Stimulated activated memory B cell treated with anti-CD40 and anti-IgM and Interleukin-4, amounts not matched to agents 10 μg/mL and 1 μg/mL and 100 μg/mL, for 72 hours (primary cell): ENCODE results near the gene TAS2R41.
"Not testable (repeated sequence)": the region's sequence is repeated elsewhere in the genome, so short reads cannot be mapped to it uniquely, and the experiment has no call there.

Experiments used
- ATAC-seq: fragments of 150-1000 bp; cut with Tn5 transposase; 2 replicates; pipeline ENCODE4 v1.10.0; 2021
- H3K27ac Mint-ChIP-seq: one replicate; pipeline ENCODE4 v1.8.0; 2022; ENCODE audit warnings: mild to moderate bottlenecking, mixed read lengths
- H3K27me3 Mint-ChIP-seq: one replicate; pipeline ENCODE4 v1.8.0; 2022; ENCODE audit warnings: mixed read lengths
- H3K36me3 Mint-ChIP-seq: one replicate; pipeline ENCODE4 v1.8.0; 2022; ENCODE audit warnings: mixed read lengths
- H3K4me1 Mint-ChIP-seq: one replicate; pipeline ENCODE4 v1.8.0; 2022; ENCODE audit warnings: mixed read lengths
- H3K4me3 Mint-ChIP-seq: one replicate; pipeline ENCODE4 v1.8.0; 2022; ENCODE audit warnings: mild to moderate bottlenecking, moderate library complexity, mixed read lengths
- H3K9me3 Mint-ChIP-seq: one replicate; pipeline ENCODE4 v1.8.0; 2022; ENCODE audit warnings: mixed read lengths

Gene TAS2R41

DNA sequence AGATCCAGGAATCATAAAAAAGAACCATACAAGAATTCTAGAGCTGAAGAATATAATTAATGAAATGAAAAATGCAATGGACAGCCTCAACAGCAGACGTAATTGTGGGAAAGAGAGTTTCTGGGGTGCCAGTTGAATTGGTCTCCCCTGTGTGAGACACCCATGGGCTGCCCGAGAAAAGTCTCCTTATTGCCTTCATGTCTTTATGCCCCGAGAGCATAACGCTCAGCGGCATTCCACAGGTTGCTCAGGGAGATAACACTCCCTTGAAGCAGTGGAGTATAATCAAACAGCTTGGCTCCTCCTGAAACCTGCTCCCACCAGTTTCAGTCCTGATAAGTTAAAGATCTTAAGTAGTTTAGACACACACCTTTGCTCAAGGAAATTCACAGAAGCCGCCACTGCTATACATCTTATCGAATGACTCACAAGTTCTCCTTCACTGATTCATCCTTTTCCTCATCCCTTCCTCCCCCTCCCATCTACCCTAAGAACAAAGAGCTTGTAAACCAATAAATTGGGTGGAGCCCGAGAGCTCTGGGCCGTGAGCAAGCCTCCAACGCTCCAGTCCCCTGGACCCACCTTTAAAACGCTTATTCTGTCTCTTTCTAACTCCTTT, 5.5 kb upstream of the TAS2R41 start:
- H3K4me3 Mint-ChIP-seq, H3K4me1 Mint-ChIP-seq, ATAC-seq, H3K36me3 Mint-ChIP-seq, H3K27ac Mint-ChIP-seq: not testable (repeated sequence)
- peaks cover 23% of the 10 kb centered on the region for H3K9me3 Mint-ChIP-seq
- H3K27me3 Mint-ChIP-seq, result peaks cover 49% of the 10 kb centered on the region

DNA sequence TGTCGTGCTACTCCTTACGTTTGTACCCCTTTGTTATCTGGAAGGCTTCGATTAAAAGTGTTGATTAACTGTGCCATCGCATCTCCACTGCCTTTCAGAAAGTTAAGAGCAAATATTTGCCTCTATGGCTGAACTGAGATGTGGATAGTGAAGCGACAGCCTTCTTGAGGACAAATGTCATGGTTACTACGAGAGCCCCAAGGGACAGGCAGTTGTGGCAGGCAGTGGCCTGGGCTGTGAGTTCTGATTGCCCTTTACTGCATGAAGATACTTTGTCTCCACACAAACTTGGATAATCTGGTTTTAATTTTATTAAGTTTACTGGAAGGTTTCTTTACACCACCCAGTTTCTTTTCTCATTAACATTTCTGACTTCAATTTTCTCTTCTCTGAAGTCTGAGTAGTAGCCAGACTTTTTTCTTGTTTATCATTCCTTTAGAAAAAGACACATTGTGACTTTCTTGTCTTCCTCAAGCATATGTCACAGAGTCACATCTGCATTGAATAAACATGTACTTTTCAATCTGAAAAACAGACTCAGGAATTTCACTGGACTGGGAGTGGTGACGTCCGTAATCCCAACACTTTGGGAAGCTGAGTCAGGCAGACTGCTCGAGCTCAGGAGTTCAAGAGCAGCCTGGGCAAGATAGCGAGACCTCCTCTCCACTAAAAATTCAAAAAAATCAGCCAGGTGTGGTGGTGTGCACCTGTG, 1.5 kb downstream of the TAS2R41 start:
- peaks cover 5% of the 10 kb centered on the region for H3K9me3 Mint-ChIP-seq
- no peak for ATAC-seq
- H3K36me3 Mint-ChIP-seq, result no peaks in the 10 kb centered on the region
- no peak overlapping the region for H3K4me3 Mint-ChIP-seq
- peaks cover 4% of the 10 kb centered on the region for H3K4me1 Mint-ChIP-seq
- H3K27ac Mint-ChIP-seq, result no peak overlapping the region
- peaks cover 7% of the 10 kb centered on the region for H3K27me3 Mint-ChIP-seq

DNA sequence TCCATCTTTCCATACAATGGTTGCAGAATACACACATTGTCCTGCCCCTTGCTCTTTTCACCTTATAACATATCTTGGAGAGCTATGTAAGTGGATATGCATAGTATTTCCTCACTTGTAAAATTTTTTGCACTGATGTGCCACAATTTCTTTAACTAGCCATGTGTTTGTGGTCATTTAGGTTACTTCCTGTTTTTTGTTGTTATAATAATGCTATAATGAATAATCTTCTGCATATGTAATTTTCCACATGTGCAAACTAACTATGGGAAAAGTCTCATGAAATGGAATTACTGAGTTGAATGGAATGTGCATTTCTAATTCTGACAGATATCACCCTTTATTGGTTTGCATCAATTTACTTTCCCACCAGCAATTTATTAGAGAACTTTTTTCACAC, 2.8 kb downstream of the TAS2R41 start:
- no peaks in the 10 kb centered on the region for H3K36me3 Mint-ChIP-seq
- H3K27me3 Mint-ChIP-seq, result peaks cover 5% of the 10 kb centered on the region
- no peak overlapping the region for H3K4me3 Mint-ChIP-seq
- no peak for ATAC-seq
- peaks cover 4% of the 10 kb centered on the region for H3K4me1 Mint-ChIP-seq
- no peaks in the 10 kb centered on the region for H3K9me3 Mint-ChIP-seq
- H3K27ac Mint-ChIP-seq, result no peak overlapping the region

DNA sequence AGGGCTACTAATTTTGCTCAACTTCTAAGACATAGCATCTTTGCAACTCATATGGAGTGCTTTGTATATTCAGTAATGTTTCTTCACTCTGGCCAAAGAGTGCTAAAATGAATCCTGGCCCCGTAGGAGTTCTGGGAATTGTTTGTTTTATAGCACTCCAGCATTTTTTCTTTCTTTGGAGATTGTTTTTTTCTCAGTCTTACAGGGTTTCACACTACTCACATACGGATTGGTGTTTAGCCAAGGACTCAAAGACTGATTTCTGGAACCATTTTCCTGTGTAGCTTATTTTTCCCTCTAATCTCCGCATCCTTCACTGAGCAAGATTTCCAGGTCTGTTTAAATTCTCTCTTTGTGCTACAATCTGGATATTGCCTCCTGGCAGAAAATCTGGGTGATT, 6.4 kb downstream of the TAS2R41 start:
- ATAC-seq, result no peak
- Mint-ChIP-seq H3K36me3 (no peaks in the 10 kb centered on the region), H3K27me3 (peaks cover 29% of the 10 kb centered on the region), H3K27ac (no peak overlapping the region), H3K4me3 (no peak overlapping the region), H3K9me3 (no peaks in the 10 kb centered on the region), H3K4me1 (peaks cover 4% of the 10 kb centered on the region)

DNA sequence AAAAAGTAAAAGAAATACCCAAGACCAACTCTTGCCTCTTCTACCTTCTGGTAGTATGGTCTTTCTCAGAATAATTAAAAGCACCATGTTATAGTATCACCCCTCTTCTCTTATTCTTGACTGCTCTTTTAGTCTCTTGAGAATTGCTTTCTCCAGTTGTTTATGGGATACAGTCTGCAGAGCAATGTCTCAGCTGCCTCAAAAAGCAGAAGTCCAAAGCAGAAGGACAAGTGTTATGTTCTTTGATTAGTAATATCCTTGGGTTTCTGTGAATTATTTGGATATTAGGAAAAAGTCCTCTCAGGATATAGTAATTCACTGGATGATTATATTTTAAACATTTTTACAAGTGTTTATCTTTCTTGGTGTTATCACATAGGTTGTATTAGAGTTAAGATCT, 7.4 kb downstream of the TAS2R41 start:
- no peak for ATAC-seq
- Mint-ChIP-seq H3K27ac (no peak overlapping the region), H3K4me3 (no peak overlapping the region), H3K4me1 (peaks cover 4% of the 10 kb centered on the region), H3K27me3 (peaks cover 33% of the 10 kb centered on the region), H3K9me3 (no peaks in the 10 kb centered on the region), H3K36me3 (no peaks in the 10 kb centered on the region)

DNA sequence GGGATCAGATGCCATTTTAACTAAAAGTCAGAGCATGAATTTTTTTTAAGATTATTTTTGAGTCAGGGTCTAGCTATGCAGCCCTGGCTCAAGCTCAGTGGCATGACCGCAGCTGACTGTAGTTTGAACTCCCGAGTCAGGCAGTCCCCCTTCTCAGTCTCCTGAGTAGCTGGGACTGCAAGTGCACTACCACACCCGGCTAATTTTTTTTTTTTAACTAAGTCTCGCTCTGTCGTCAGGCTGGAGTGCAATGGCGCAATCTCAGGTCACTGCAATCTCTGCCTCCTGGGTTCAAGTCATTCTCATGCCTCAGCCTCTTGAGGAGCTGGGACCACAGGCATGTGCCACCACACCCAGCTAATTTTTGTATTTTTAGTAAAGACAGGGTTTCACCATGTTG, 7.8 kb downstream of the TAS2R41 start:
- no peak overlapping the region for H3K4me3 Mint-ChIP-seq
- H3K27ac Mint-ChIP-seq, result no peak overlapping the region
- ATAC-seq, result no peak
- H3K27me3 Mint-ChIP-seq, result peaks cover 33% of the 10 kb centered on the region
- peaks cover 2% of the 10 kb centered on the region for H3K4me1 Mint-ChIP-seq
- no peaks in the 10 kb centered on the region for H3K36me3 Mint-ChIP-seq
- H3K9me3 Mint-ChIP-seq, result no peaks in the 10 kb centered on the region

DNA sequence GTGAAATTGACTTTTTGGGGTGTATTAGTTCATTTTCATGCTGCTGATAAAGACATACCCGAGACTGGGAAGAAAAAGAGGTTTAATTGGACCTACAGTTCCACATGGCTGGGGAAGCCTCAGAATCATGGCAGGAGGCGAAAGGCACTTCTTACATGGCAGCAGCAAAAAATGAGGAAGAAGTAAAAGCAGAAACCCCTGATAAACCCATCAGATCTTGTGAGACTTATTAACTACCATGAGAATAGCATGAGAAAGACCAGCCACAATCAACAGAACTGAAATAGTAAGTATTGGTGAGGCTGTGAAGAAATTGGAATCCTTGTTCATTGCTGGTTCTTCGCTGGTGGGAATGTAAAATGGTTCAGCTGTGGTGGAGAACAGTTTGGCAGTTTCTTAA, 8.6 kb downstream of the TAS2R41 start:
- H3K27ac Mint-ChIP-seq, H3K36me3 Mint-ChIP-seq, H3K4me3 Mint-ChIP-seq, H3K4me1 Mint-ChIP-seq, ATAC-seq, H3K9me3 Mint-ChIP-seq: not testable (repeated sequence)
- peaks cover 33% of the 10 kb centered on the region for H3K27me3 Mint-ChIP-seq

DNA sequence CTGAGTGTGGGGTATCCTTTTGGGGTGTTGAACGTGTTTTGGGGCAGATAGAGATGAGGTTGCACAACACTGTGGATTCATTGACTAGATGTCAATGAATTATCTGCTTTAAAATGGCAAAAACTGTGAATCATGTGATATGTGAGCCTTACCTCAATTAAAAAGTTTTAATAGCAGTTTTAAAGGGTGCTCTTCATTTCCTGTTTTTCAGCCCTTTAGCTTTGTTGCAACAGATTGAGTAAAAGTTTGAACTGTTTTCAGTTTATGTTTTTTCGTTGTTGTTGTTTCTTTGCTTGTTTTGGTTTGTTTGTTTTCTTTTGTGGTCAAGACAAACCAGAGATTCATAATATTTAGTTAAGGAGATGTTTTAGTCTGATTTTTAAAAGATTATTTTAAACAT, 9.4 kb downstream of the TAS2R41 start:
- peaks cover 33% of the 10 kb centered on the region for H3K27me3 Mint-ChIP-seq
- no peak overlapping the region for H3K4me3 Mint-ChIP-seq
- no peak for ATAC-seq
- H3K9me3 Mint-ChIP-seq, result no peaks in the 10 kb centered on the region
- no peak overlapping the region for H3K27ac Mint-ChIP-seq
- peaks cover 3% of the 10 kb centered on the region for H3K4me1 Mint-ChIP-seq
- no peaks in the 10 kb centered on the region for H3K36me3 Mint-ChIP-seq

DNA sequence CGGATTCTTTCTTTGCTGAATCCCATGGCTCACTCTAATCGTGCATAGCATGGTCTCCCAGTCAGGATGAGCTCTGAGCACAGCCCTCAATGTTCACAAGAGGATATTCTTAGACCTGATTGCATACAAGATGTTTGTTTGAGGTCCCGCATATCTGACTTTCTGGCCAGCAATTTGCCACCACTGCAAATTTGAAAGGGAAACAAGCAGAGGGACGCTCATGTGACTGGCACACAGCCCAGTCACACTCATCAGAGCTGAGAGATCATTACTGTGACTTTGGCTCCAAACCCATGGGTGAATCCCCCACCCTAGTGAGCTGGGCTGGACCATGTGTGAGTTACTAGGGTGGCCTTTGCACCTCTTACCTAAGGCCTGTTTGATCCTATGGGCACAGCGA, 9.9 kb downstream of the TAS2R41 start:
- H3K27me3 Mint-ChIP-seq, result peaks cover 33% of the 10 kb centered on the region
- no peak overlapping the region for H3K4me3 Mint-ChIP-seq
- no peak for ATAC-seq
- H3K9me3 Mint-ChIP-seq, result no peaks in the 10 kb centered on the region
- no peak overlapping the region for H3K27ac Mint-ChIP-seq
- peaks cover 7% of the 10 kb centered on the region for H3K4me1 Mint-ChIP-seq
- H3K36me3 Mint-ChIP-seq, result no peaks in the 10 kb centered on the region

DNA sequence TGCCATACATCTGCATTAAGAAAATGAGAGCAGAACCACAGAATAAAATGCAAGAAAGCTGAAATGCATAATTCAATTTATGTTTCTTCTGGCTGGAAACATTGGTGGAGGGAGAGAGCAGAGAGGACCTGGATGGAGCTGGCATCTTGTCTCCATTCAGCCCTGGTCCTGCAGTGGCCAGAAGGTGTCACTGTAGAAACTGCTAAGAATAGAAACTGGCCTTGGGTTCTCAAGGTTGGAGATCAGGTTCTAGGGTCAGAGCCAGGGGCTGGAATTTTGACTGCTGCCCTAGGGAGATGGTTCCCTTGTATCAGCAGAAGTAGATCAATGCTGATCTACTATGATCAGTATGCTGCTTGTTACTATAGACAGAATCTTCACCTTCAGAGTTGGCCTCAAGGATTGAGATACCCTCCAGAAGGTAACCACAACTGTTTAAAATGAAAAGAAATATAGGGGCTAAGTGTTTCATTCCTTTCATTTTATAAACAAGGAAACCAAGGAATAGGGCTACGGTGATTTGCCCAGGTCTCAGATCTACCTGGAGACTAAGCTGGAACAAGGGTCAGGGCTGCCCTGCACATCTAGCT, 13.1 kb downstream of the TAS2R41 start:
- no peaks in the 10 kb centered on the region for H3K9me3 Mint-ChIP-seq
- no peaks in the 10 kb centered on the region for H3K36me3 Mint-ChIP-seq
- no peak for ATAC-seq
- H3K27me3 Mint-ChIP-seq, result peaks cover 25% of the 10 kb centered on the region
- no peak overlapping the region for H3K27ac Mint-ChIP-seq
- H3K4me1 Mint-ChIP-seq, result peaks cover 7% of the 10 kb centered on the region
- no peak overlapping the region for H3K4me3 Mint-ChIP-seq

DNA sequence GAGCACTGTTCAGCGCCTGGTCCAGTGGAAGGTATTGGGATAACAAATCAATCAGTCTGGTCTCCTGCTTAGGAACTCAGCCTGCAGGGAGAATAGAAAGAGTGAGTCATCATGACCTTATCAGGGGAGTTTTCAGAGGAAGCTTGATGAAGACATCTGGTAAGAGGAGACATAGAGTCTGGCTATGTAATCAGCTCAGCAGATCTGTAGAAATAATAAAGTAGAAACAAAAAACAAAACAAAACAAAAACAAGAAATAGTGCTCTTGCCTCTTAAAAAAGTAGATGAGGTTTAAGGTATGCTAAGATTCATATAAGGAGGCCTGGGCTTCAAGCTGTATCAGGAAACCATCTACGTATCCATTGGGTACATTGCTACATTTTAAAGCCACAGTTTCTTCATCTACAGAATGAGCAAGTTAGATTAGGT, 14.4 kb downstream of the TAS2R41 start:
- no peaks in the 10 kb centered on the region for H3K9me3 Mint-ChIP-seq
- H3K27me3 Mint-ChIP-seq, result peaks cover 18% of the 10 kb centered on the region
- no peak overlapping the region for H3K27ac Mint-ChIP-seq
- H3K36me3 Mint-ChIP-seq, result no peaks in the 10 kb centered on the region
- peaks cover 7% of the 10 kb centered on the region for H3K4me1 Mint-ChIP-seq
- ATAC-seq, result no peak
- H3K4me3 Mint-ChIP-seq, result no peak overlapping the region

DNA sequence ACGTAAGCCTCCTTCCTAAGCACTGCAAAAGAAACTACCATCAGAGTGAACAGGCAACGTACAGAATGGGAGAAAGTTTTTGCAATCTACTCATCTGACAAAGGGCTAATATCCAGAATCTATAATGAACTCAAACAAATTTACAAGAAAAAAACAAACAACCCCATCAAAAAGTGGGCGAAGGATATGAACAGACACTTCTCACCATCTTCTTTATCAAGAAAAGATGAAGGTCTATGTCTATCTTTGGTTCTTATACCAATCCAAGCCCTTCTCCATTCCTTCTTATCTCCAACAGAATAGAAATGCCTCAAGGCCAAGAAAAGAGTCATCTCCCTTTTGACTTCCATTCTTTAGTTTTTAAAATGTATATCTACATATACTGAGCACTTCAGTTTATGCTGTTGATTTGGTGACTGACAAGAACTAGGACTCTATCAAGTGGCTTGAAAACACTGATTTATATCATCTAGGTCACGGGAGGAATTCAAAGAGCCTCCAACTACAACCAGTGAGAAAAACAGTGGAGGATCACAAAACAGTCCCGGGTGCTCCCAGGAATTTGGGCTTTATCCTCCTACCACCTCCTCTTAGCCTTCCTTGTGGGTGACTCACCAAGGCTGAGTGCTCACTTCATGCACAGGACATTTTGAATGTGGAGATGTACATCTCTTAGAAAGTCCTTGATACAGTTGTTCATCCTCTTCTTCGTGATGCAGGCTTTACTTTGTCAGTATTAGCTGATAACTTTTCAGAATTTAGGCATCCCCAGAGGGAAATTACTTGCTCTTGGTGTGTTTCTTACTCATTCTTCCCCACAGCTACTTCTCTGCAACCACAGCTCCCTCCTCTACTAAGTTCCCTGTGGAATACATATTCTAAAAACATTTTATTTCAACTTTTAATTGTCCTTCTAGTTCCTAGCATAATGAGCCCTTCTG, 15.4 kb downstream of the TAS2R41 start:
- no peak overlapping the region for H3K27ac Mint-ChIP-seq
- H3K4me3 Mint-ChIP-seq, result no peak overlapping the region
- H3K4me1 Mint-ChIP-seq, result peaks cover 7% of the 10 kb centered on the region
- H3K27me3 Mint-ChIP-seq, result peaks cover 23% of the 10 kb centered on the region
- H3K36me3 Mint-ChIP-seq, result no peaks in the 10 kb centered on the region
- no peak for ATAC-seq
- H3K9me3 Mint-ChIP-seq, result no peaks in the 10 kb centered on the region

DNA sequence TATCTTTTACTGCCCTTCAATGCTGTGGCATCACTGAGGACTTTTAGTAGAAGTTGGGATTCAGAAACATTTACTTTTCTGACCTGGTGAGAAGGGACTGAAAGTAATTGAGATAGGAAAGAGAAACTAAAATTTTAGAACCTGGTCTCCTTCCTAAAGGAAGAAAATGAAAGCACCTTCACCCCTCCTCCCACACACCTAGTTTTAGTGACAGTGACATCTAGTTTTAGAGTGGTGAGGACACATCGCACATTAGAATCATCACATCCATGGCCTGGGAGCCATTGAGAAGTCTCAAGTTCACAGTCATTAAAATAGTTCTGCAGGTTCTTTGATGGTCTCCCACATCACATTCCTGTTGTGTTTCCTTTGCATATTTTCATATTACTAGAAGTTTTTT, 16.1 kb downstream of the TAS2R41 start:
- H3K4me3 Mint-ChIP-seq, result no peak overlapping the region
- no peak for ATAC-seq
- peaks cover 7% of the 10 kb centered on the region for H3K4me1 Mint-ChIP-seq
- H3K27me3 Mint-ChIP-seq, result peaks cover 16% of the 10 kb centered on the region
- no peak overlapping the region for H3K27ac Mint-ChIP-seq
- H3K9me3 Mint-ChIP-seq, result no peaks in the 10 kb centered on the region
- no peaks in the 10 kb centered on the region for H3K36me3 Mint-ChIP-seq

DNA sequence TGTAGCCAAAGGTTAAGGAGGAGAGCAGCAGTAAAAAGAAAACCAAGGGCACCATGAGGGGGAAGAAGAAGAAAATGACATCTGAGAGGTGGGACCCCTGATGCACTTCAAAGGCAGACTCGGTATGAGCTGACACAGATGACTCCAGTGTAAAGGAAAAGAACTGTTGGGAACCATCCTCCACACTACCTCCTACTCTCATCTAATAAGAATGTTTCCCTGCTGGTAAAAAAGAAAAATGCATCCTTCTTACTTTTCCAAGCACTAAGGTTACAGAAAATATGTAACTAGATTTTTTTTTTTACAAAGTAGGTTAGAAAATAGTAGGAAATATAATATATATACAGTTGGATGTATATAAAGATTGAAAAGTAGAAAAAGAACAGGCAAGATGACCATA, 16.9 kb downstream of the TAS2R41 start:
- Mint-ChIP-seq H3K27ac (no peak overlapping the region), H3K4me3 (no peak overlapping the region), H3K27me3 (peaks cover 9% of the 10 kb centered on the region), H3K4me1 (peaks cover 7% of the 10 kb centered on the region), H3K36me3 (no peaks in the 10 kb centered on the region), H3K9me3 (no peaks in the 10 kb centered on the region)
- ATAC-seq, result no peak

DNA sequence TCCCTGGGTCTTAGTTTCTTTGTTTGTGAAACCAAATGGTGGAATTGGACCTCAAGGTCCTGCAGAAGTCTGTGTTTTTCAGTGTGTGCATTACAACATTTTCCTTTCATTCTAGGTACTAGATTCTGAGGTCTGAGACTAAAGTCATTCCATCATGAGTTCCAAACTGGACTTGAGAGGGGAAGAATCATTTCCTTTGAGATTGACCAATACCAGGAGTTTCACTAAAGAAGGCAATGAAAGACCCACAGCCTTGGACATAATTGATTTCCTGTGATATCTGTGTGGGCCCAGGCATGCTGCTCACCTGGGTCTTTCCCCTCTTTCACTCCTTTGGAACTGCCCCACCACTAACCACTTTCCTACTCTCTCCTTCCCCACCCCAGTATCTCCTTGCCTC, 18.2 kb downstream of the TAS2R41 start:
- H3K27ac Mint-ChIP-seq, result no peak overlapping the region
- ATAC-seq, result no peak
- peaks cover 7% of the 10 kb centered on the region for H3K4me1 Mint-ChIP-seq
- H3K4me3 Mint-ChIP-seq, result no peak overlapping the region
- no peaks in the 10 kb centered on the region for H3K9me3 Mint-ChIP-seq
- H3K27me3 Mint-ChIP-seq, result peaks cover 9% of the 10 kb centered on the region
- no peaks in the 10 kb centered on the region for H3K36me3 Mint-ChIP-seq
